Ishikawa (cell line): ENCODE measurements around the gene TAF3.

Source experiments
- CREB1 ChIP-seq: IDR thresholded peaks from 2 replicates; pipeline ENCODE4 v1.6.1; 2012; ENCODE audit warnings: low read depth
- EP300 ChIP-seq: IDR thresholded peaks from 2 replicates; pipeline ENCODE4 v1.6.1; 2012; ENCODE audit warnings: borderline replicate concordance
- FOXM1 ChIP-seq: IDR thresholded peaks from 2 replicates; pipeline ENCODE4 v1.6.1; 2012; ENCODE audit warnings: low read depth, borderline replicate concordance
- RAD21 ChIP-seq: IDR thresholded peaks from 2 replicates; pipeline ENCODE4 v1.6.1; 2012; ENCODE audit warnings: low read depth
- TAF1 ChIP-seq: IDR thresholded peaks from 2 replicates; pipeline ENCODE4 v1.6.1; 2012; ENCODE audit warnings: low read depth, mild to moderate bottlenecking
- ZBTB7A ChIP-seq: IDR thresholded peaks from 2 replicates; pipeline ENCODE4 v1.6.1; 2012; ENCODE audit warnings: low read depth
- TF ChIP-seq, protein P1 (sequence below): IDR thresholded peaks from 2 replicates; pipeline ENCODE4 v1.6.1; 2012
- TF ChIP-seq, protein P2 (sequence below): IDR thresholded peaks from 2 replicates; pipeline ENCODE4 v1.6.1; 2012

DNA sequence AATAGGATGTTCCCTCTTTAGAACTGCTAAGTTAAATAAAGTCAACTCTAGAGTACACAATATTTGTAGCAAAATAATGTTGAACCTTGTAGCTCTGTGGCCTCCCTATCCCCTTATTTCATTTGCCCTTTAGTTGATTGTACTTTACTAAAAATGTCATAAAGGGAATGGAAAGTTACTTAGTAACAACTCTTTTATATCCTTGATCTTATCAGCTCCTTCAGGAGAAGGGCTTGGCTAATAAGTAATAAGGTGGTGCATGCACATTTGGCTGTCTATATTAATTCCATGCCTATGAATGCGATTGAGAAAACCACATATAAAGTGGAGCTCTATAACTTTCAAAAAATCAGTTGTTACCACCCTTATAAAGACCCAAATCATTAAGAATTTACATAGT is 194.7 kb downstream of the TAF3 start:
- TF ChIP-seq CREB1 (no peak), TAF1 (no peak), FOXM1 (no peak), ZBTB7A (no peak), EP300 (no peak), RAD21 (no peak)
- TF ChIP-seq, protein P1, sequence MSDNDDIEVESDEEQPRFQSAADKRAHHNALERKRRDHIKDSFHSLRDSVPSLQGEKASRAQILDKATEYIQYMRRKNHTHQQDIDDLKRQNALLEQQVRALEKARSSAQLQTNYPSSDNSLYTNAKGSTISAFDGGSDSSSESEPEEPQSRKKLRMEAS: no peak
- TF ChIP-seq, protein P2, sequence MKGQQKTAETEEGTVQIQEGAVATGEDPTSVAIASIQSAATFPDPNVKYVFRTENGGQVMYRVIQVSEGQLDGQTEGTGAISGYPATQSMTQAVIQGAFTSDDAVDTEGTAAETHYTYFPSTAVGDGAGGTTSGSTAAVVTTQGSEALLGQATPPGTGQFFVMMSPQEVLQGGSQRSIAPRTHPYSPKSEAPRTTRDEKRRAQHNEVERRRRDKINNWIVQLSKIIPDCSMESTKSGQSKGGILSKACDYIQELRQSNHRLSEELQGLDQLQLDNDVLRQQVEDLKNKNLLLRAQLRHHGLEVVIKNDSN: no peak
